GM12872 (cell line): ENCODE results near the gene UBE2G2.

ENCODE experiments used
- CTCF ChIP-seq: IDR thresholded peaks from 3 replicates; pipeline ENCODE4 v1.5.1; 2011; ENCODE audit warnings: low read depth, mild to moderate bottlenecking, low read length, moderate library complexity; ENCODE audit not compliant: insufficient read depth

UBE2G2 gene

GRCh38 chr21:44791246-44791645, 10.4 kb downstream of the UBE2G2 start:
- no peak for TF ChIP-seq CTCF

DNA sequence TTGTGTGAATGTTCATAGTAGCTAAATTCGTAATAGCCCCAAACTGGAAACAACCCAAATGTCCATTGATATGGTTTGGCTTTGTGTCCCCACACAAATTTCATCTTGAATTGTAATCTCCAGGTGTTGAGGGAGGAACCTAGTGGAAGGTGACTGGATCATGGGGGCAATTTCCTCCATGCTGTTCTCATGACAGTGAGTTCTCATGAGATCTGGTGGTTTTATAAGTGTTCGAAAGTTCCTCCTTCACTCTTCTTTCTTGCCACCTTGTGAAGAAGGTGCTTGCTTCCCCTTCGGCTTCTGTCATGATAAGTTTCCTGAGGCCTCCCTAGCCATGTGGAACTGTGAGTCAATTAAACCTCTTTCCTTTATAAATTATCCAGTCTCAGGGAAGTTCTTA, 11.3 kb downstream of the UBE2G2 start:
- no peak for TF ChIP-seq CTCF

GRCh38 chr21:44789880-44790279, 11.7 kb downstream of the UBE2G2 start:
- no peak for TF ChIP-seq CTCF

GRCh38 chr21:44785620-44786335, 15.8 kb downstream of the UBE2G2 start:
- no peak for TF ChIP-seq CTCF

DNA sequence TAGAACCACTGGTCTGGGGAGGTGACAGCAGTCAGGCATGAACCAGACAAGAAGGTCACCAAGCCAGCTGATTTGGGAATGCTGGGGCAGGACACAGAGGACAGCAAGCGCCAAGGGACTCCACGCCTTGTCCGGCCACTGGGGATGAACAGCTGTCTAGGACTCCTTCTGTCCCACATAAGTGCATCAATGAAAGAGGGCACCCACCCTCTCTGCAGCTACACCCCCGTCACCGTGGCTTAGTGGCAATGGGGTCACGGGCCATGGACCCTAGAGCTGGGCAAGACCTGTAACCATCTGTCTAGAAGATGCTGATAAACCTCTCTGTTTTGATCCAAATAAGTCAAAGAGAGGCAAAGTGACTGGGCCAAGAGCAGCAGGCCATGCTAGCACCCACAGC, 16.8 kb downstream of the UBE2G2 start:
- no peak for TF ChIP-seq CTCF

DNA sequence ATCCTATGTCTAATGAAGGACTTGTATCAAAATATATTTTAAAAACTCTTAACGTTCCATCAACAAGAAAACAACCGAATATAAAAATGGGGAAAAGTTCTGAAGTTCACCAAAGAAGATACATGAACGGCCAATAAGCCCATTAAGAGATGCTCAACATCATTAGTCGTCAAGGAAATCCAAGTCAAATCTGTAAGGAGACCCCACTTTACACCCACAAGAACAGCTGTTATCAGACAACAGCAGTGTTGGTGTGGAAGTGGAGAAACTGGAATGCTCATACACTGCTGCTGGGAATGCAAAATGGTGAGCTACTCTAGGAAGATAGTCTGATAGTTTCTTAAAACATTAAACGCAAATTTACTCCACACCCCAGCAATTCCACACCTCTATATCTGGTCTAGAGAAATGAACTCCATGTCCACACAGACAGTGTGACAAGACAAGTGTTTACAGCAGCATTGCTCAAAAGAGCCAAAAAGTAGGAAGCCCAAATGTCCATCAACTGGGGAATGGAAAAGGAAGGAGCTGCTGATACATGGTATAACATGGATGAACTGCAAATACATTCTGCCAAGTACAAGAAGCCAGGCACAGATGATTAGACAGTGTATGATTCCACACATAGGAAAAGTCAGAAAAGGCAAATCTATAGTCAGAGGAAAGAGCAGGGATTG, 18.5 kb downstream of the UBE2G2 start:
- TF ChIP-seq CTCF = no peak

DNA sequence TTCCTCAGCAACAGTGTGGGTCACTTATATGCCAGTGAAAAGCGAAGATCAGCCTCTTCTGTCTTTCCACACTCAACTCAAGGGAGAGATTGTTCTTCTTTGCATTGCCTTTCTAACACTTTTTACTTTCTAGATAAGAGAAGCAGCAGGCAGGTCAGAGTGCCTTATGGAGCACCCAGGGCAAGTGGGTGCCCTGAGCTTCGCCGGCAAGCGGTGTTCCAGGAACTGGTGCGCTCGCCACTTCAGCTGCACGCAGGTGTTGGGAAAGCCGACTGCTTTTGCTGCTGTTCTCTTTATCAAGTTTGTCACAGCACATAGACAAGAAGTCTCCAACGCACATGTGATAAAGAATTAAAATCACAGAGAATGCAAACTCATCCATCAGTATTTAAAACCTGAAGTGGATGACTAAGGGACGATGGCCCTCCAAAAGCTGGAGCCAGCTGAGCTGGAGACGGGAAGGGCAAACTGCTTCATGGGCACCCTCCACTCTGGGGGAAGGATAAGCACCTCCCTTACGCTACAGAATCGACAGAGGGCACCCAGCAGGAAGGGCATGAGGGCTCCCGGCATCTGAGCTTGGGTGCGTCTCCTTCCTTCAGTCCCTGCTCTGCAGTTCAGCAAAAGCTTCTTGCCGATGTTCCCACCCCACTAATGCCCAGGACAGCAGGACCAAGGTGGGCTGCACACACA, 20.7 kb downstream of the UBE2G2 start:
- TF ChIP-seq CTCF = no peak
